Spleen (tissue), 11 donors: ENCODE measurements around the gene CAMP. TPM values are rescaled to one million over a fixed set of nuclear protein-coding genes. Genes with fewer than 3 reads are reported as not detected.

ENCODE experiments used
- DNase-seq: peaks from one replicate; pipeline ENCODE4 v3.0.0-alpha.2; 2020
- H3K27ac ChIP-seq, 8 donors: fragments of 200-600 bp; sonication (generic) in 7 of 8; 1 replicate in 4 of 8; 2 replicates in 4 of 8; pipeline versions ENCODE4 v1.5.0 to v1.8.0; 2016 to 2021; ENCODE audit warnings: inconsistent platforms in 4 of 8, mild to moderate bottlenecking in 4 of 8, moderate library complexity in 1 of 8
- H3K27me3 ChIP-seq, 7 donors: fragments of 200-600 bp; sonication (generic) in 6 of 7; replicated peaks in 1 of 7; 1 replicate in 4 of 7; 2 replicates in 3 of 7; pipeline versions ENCODE4 v1.5.0 to v1.8.0; 2016 to 2021; ENCODE audit warnings: inconsistent platforms in 3 of 7, mild to moderate bottlenecking in 1 of 7
- H3K36me3 ChIP-seq, 6 donors: fragments of 200-600 bp; sonication (generic) in 5 of 6; 1 replicate in 4 of 6; 2 replicates in 2 of 6; pipeline versions ENCODE4 v1.5.0 to v1.8.0; 2016 to 2021; ENCODE audit warnings: inconsistent platforms in 2 of 6
- H3K4me1 ChIP-seq, 6 donors: fragments of 200-600 bp; sonication (generic) in 5 of 6; 1 replicate in 3 of 6; 2 replicates in 3 of 6; pipeline versions ENCODE4 v1.5.0 to v1.8.0; 2016 to 2021; ENCODE audit warnings: inconsistent platforms in 3 of 6
- H3K4me3 ChIP-seq, 8 donors: fragments of 200-600 bp; sonication (generic) in 7 of 8; 1 replicate in 4 of 8; 2 replicates in 4 of 8; pipeline versions ENCODE4 v1.5.0 to v1.8.0; 2016 to 2021; ENCODE audit warnings: inconsistent platforms in 4 of 8, mild to moderate bottlenecking in 4 of 8, moderate library complexity in 2 of 8
- H3K9me3 ChIP-seq, 8 donors: fragments of 200-600 bp; sonication (generic) in 7 of 8; 1 replicate in 4 of 8; 2 replicates in 4 of 8; pipeline versions ENCODE4 v1.5.0 to v1.8.0; 2016 to 2021; ENCODE audit warnings: inconsistent platforms in 4 of 8
- POLR2A ChIP-seq, 3 donors: fragments of 450-650 bp; IDR thresholded peaks; one replicate each; pipeline ENCODE4 v1.5.1; 2017; ENCODE audit warnings: antibody characterized with exemption in 3 of 3, mild to moderate bottlenecking in 1 of 3
- POLR2AphosphoS5 ChIP-seq, 3 donors: sonication (generic); formaldehyde crosslinking; IDR thresholded peaks; one replicate each; pipeline ENCODE4 v1.5.1; 2017; ENCODE audit warnings: antibody characterized with exemption in 3 of 3
- WGBS, 5 donors: extraction: QIAGEN DNeasy Blood & Tissue Kit in 3 of 5; methylation state at CpG; one replicate each; pipeline versions ENCODE4 v1.1.5 to v1.1.7; 2013 to 2018; 5-methylcytosine and 5-hydroxymethylcytosine counted together
- intact Hi-C: fragments of 100-400 bp; cut with DNase I; formaldehyde crosslinking; loops from one replicate; pipeline ENCODE4 v1.15.0; 2023; ENCODE audit warnings: low total_unique reads
- polyA plus RNA-seq, 3 donors: library from polyadenylated mRNA; stranded (reverse); fragments of 200-250 nt; gene quantifications; one replicate each; pipeline ENCODE4 v1.2.1, GENCODE V29; 2013
- total RNA-seq, 7 donors: library from RNA; depleted of rRNA in 3 of 7; stranded (reverse); fragments of >200 nt in 3 of 7; fragmentation: NEBNext Ultra II Directional in 4 of 7; extraction: Animal tissue kit (Norgen Biotek cat#: 25700) in 4 of 7; gene quantifications; one replicate each; pipeline versions ENCODE4 v1.1.0 to v1.2.1, GENCODE V29; 2016 to 2021
- TF ChIP-seq, protein P1 (sequence below), 11 experiments: fragments of 200-600 bp in 7 of 11; fragments of 450-650 bp in 4 of 11; sonication (generic) in 4 of 11; IDR thresholded peaks in 8 of 11; conservative IDR thresholded peaks in 3 of 11; 1 replicate in 7 of 11; 2 replicates in 4 of 11; pipeline versions ENCODE4 v1.4.0 to v1.8.0; 2016 to 2021; ENCODE audit warnings: antibody characterized with exemption in 11 of 11, inconsistent platforms in 4 of 11, mild to moderate bottlenecking in 1 of 11
- donor health status: healthy with polysubstance abuse.
- donor health status: DM: no; HTN: no; CAD: no; lungs with moderate emphysema.
- donor health status: DM: no; HTN: no; CAD: no.
- donor health status: Bipolar disorder and iron deficiency.
- donor health status: healthy.
- donor health status: DM: no; HTN: no; CAD: no.
- donor health status: DM: yes; HTN: yes; CAD: no.

CAMP gene
- total and polyA plus RNA-seq, 10 donors = 1.5 to 98.9 (median 15.7) TPM

DNA sequence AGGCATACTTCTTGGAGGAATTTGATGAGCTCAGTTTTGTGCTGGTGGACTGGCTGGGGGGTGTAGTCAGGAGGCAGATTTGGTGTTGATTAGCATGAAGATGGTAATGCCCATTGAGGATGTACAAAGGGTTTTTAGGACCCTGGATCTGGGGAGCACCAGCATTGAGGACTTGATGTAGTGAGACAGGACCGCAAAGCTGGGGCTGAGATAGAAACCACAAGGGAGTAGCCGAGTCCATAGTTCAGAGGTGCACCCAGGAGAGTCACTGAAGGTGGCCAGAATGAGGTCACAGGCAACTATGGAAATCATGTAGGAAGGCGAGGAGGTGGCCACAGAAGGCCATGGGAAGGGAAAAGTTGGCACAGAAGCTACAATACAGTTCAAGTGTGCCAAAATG, 32.4 kb upstream of the CAMP start:
- H3K4me3 ChIP-seq = no peak overlapping the region
- intact Hi-C loops = no loop called here
- no peak for DNase-seq
- peaks cover 9 to 50% (median 26%) of the 10 kb centered on the region in 6 donors for H3K4me1 ChIP-seq
- 86 to 92% (median 89%) methylated on average over 3 of the region's 3 CpGs for WGBS, 5 donors
- no peaks in the 10 kb centered on the region for H3K9me3 ChIP-seq
- H3K36me3 ChIP-seq = peaks cover 0 to under 1% (median 0%) of the 10 kb centered on the region in 6 donors
- TF ChIP-seq, protein P1, sequence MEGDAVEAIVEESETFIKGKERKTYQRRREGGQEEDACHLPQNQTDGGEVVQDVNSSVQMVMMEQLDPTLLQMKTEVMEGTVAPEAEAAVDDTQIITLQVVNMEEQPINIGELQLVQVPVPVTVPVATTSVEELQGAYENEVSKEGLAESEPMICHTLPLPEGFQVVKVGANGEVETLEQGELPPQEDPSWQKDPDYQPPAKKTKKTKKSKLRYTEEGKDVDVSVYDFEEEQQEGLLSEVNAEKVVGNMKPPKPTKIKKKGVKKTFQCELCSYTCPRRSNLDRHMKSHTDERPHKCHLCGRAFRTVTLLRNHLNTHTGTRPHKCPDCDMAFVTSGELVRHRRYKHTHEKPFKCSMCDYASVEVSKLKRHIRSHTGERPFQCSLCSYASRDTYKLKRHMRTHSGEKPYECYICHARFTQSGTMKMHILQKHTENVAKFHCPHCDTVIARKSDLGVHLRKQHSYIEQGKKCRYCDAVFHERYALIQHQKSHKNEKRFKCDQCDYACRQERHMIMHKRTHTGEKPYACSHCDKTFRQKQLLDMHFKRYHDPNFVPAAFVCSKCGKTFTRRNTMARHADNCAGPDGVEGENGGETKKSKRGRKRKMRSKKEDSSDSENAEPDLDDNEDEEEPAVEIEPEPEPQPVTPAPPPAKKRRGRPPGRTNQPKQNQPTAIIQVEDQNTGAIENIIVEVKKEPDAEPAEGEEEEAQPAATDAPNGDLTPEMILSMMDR (IDR thresholded peaks at IDR 0.05 in 8 of 11, conservative IDR thresholded peaks at IDR 0.05 in 3 of 11) = no peak
- no peak for TF ChIP-seq POLR2A (IDR thresholded peaks at IDR 0.05)
- H3K27me3 ChIP-seq = peaks cover 0 to 12% (median 0%) of the 10 kb centered on the region in 7 donors
- H3K27ac ChIP-seq = no peak overlapping the region

DNA sequence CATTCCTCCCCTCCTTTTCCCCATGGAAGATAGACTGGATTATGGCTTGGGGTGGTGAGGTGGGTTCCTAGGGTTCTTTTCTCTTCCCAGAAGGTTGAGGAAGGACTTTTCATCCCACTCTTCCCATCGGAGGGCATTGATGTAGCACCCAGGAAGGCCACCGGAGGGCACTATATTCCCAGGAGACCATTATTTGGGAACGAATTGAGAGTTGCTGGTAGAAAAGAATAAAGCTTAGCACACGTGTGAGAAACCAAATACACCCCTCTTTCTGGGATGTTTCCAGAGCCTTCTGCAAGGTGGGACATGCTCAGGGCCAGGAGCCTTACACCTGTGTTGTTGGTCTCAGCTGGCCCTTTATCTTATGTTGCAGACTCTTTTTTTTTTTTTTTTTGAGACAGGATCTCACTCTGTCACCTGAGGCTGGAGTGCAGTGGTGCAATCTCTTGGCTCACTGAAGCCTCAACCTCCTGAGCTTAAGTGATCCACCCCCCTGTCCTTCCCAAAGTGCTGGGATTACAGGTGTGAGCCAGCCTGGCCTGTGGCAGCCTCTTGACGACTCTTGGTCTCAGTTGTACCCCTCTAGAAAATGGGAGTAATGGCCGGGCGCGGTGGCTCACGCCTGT, 28.7 kb upstream of the CAMP start:
- intact Hi-C loops = no loop called here
- Histone ChIP-seq H3K27ac (no peak overlapping the region), H3K36me3 (no peaks in the 10 kb centered on the region), H3K4me3 (no peak overlapping the region), H3K9me3 (no peaks in the 10 kb centered on the region), H3K27me3 (no peaks in the 10 kb centered on the region), H3K4me1 (peaks cover 0 to 34% (median 10%) of the 10 kb centered on the region in 6 donors)
- WGBS, 5 donors = 50 to 56% (median 53%) methylated on average over 9 of the region's 9 CpGs
- no peak for TF ChIP-seq POLR2AphosphoS5 (IDR thresholded peaks at IDR 0.05)
- no peak for TF ChIP-seq POLR2A (IDR thresholded peaks at IDR 0.05)
- TF ChIP-seq, protein P1 (IDR thresholded peaks at IDR 0.05 in 8 of 11, conservative IDR thresholded peaks at IDR 0.05 in 3 of 11) = peak; percentile 36 to 84 (median 68)
- no peak for DNase-seq

DNA sequence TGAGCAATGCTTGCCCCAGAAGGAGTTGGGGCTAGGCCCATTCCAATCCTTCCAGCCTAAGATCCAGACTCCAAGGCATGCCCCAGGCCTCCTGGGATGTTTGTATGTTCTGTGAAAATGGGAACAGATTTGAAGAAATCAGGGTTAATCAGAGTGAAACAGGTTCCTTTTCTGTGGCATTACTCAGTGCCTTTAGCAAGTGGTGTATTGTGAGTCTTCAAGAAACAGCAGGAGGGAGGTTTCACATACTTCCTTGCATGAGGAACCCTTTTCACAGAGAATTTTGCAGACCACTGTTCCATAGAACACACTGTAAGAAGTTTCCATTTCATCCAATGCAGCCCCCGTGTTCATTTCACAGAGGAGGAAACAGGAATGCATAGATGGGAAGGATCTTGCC, 26.7 kb upstream of the CAMP start:
- intact Hi-C loops = no loop called here
- TF ChIP-seq POLR2A (IDR thresholded peaks at IDR 0.05) (no peak), POLR2AphosphoS5 (IDR thresholded peaks at IDR 0.05) (no peak)
- TF ChIP-seq, protein P1 (IDR thresholded peaks at IDR 0.05 in 8 of 11, conservative IDR thresholded peaks at IDR 0.05 in 3 of 11) = no peak
- Histone ChIP-seq H3K9me3 (no peaks in the 10 kb centered on the region), H3K27ac (peak overlapping the region in 4 of 8 donors; percentile 4 to 47 (median 31)), H3K27me3 (no peaks in the 10 kb centered on the region), H3K4me3 (no peak overlapping the region), H3K36me3 (no peaks in the 10 kb centered on the region), H3K4me1 (peaks cover 0 to 34% (median 10%) of the 10 kb centered on the region in 6 donors)
- no peak for DNase-seq
- WGBS, 5 donors = 62 to 84% (median 69%) methylated on average over 1 of the region's 1 CpG

DNA sequence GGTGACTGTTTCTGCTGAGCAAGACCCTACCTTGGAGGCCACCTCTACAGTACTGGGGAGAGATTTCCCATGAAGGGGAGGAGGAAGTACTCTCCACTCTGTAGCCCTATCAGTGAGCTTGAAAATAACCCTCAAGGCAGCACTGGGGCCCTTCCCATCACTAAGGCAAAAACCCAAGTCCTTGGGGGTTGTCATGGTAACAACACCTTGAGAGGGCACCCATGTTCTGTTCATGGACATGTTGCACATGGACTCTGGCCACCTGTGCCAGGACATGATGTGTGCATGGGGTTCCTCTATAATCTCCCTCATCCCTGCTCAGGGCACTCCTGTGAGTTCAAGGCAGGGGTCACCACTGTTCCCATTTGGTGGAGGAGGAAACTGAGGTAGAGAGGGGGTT, 24.2 kb upstream of the CAMP start:
- Histone ChIP-seq H3K27ac (no peak overlapping the region), H3K4me3 (no peak overlapping the region), H3K9me3 (no peaks in the 10 kb centered on the region), H3K4me1 (peaks cover 0 to 32% (median 9%) of the 10 kb centered on the region in 6 donors), H3K36me3 (no peaks in the 10 kb centered on the region), H3K27me3 (no peaks in the 10 kb centered on the region)
- DNase-seq = no peak
- intact Hi-C loops = no loop called here
- TF ChIP-seq, protein P1 (IDR thresholded peaks at IDR 0.05 in 8 of 11, conservative IDR thresholded peaks at IDR 0.05 in 3 of 11) = no peak
